Fibroblast of the aortic adventitia (primary cell): ENCODE results near the gene IMP4. TPM values are rescaled to one million over a fixed set of nuclear protein-coding genes. Genes with fewer than 3 reads are reported as not detected.

ENCODE experiments used
- DNase-seq: peaks from one replicate; pipeline ENCODE4 v3.0.0-alpha.2; 2010; ENCODE audit warnings: low read depth
- H3K4me3 ChIP-seq: 2 replicates; pipeline ENCODE4 v1.5.1; 2011; ENCODE audit warnings: low read depth, mild to moderate bottlenecking, control low read depth, low read length, moderate library complexity
- CTCF ChIP-seq: IDR thresholded peaks from 2 replicates; pipeline ENCODE4 v1.5.1; 2011; ENCODE audit warnings: mild to moderate bottlenecking, low read length, control low read depth, inconsistent platforms; ENCODE audit not compliant: insufficient read depth
- total RNA-seq: library from RNA; depleted of rRNA; stranded (reverse); fragments of >200 nt; gene quantifications from 2 replicates; pipeline ENCODE4 v1.2.3, GENCODE V29; 2012; ENCODE audit warnings: low replicate concordance

IMP4 gene
- total RNA-seq, 1 donor, result 59.0 TPM

GRCh38 chr2:130344578-130344977 is 1.9 kb downstream of the IMP4 start:
- DNase-seq, result no peak
- TF ChIP-seq CTCF, result no peak
- H3K4me3 ChIP-seq, result no peak overlapping the region

- DNase-seq, result no peak
- TF ChIP-seq CTCF, result no peak
- H3K4me3 ChIP-seq, result no peak overlapping the region
These were observed 2.4 kb downstream of the IMP4 start for GRCh38 chr2:130345091-130345490.

GRCh38 chr2:130345611-130346010 is 2.9 kb downstream of the IMP4 start:
- TF ChIP-seq CTCF, result no peak
- no peak overlapping the region for H3K4me3 ChIP-seq
- no peak for DNase-seq

GRCh38 chr2:130346041-130346740 is 3.5 kb downstream of the IMP4 start:
- no peak for TF ChIP-seq CTCF
- H3K4me3 ChIP-seq, result no peak overlapping the region
- DNase-seq, result no peak

- DNase-seq, result no peak
- no peak for TF ChIP-seq CTCF
- no peak overlapping the region for H3K4me3 ChIP-seq
These were observed 4.0 kb downstream of the IMP4 start for GRCh38 chr2:130346741-130347066.

- no peak overlapping the region for H3K4me3 ChIP-seq
- TF ChIP-seq CTCF, result no peak
- no peak for DNase-seq
These were observed 4.7 kb downstream of the IMP4 start for GRCh38 chr2:130347220-130347925.
